ENCODE data around the gene GFRA1.

The GFRA1 gene

DNA sequence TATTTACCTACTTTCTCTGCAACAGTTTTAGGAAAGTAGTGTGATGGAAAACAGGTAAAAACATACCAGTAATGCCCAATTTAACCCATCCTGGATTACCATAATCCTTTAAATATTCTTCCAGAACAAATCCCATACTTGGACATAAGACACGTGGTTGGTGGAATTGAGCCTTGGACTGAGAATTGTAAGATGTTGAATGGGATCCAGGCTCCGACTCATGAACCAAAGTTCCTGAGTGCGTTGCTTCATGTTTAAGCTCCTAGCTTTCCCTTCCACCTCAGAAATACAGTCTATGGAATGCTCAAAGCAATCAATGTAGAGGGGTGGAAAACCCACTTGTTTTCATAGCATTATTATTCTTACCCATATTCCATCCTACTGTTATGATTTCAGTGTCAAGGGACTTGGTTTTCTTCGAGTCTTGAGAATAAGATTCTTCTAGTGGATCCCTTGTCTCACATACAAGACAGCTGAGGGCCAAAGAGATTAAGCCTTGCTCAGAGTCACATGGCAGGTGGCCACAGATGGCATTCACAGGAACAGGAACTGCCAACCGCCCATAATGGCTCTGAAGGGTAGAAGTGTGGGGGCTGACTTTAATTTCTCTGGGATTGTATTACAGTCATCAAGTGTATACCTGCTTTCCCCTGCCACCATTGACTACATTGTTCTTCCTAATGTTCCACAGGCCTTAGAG, 171.2 kb downstream of the GFRA1 start:
- DNase-seq (ENCODE audit: low read depth in 2 of 2): no peak

DNA sequence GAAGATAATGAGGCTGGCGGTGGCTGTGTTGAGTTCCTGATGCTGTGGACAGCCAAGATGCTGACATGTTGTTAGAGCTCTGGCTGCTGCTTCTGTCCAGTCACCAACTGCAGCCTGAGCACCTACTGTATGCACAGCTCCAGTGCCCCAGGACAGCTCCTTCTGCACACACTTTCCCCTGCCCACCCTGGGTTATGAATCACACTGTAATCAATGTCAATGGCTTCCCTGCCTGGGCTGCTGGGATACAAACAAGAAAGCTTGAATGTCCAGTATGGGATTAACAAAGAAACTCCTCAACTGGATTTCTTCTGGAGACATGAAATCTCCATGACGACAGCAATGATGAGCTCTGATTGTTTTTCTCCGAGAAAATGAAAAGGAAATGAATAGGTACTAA, 172.0 kb downstream of the GFRA1 start:
- no peak for DNase-seq (ENCODE audit: low read depth in 2 of 2)

GRCh38 chr10:116099023-116099420, 174.0 kb downstream of the GFRA1 start:
- DNase-seq (ENCODE audit: low read depth in 2 of 2): no peak

DNA sequence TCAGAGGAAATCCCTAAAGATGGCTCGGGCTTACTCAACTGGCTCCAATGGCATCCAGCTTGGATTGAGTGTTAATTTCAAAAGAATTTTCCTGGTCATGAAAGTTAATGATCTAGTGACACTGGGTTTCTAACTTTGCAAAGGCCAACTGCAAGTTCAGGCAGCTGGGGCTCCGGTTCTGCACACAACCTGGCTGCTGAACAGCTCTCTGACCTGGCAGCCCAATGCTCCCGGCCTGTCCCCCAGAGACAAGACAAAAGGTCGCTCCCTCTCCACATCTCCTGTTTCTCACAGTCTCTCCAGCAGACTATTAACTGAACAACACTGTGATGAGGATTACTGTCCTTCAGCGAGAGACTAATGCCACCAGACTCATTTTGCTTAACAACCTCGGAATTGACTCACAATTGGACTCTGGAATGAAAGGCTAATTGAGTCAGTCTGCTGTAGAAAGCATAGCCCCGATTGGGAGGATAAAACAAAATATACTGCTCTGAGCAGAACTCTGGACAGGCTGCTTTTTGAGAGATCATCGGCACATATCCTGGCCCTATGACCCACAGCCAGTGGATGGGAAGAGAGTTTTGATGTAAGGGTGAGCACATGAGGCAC, 174.5 kb downstream of the GFRA1 start:
- DNase-seq (ENCODE audit: low read depth in 2 of 2): no peak

DNA sequence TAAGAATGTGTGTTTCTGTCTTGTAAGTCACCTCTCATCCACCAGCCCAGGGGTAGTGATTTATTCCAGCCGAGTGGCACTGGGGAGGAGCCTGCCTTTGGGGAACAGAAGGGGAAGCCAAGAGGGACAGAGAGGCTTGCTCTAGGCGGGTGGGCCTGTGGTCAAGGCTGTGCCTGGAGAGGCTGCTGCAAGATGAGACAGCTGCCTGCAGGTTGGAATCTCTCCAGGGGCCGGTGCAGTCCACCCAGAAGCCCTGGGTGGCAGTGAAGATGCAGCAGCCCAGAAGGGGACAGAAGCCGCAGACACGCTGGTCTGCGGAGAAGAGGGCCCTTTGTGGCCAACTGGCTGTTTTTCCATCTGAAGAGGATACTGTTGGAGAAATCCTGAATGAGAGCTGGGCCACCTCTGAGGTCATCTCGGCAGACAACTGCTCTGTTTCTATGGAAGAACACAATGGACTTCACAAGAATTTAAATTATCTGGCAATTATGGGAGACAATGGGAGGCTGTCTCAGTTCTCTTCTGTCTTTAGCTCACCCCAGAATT, 175.7 kb downstream of the GFRA1 start:
- DNase-seq (ENCODE audit: low read depth in 2 of 2): no peak

GRCh38 chr10:116096526-116096925, 176.5 kb downstream of the GFRA1 start:
- DNase-seq (ENCODE audit: low read depth in 2 of 2): no peak

DNA sequence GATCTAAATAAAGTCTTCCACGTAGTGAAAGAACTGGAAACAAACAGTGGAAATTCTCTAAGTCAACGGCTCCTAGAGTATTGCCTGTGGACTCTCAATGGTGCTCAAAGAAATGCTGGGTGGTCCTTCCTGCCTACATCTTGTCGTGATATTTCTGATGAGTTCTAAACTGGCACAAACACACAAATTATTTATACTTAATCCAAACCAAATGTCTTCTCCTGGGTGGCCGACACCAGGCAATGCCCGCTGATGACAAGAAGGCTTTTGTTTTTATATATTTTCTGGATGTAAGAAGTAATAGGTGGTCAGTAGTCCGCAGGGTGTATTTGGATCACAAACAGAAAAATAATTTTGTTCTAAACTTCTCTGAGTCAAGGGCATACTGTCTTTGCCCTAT, 178.7 kb downstream of the GFRA1 start:
- no peak for DNase-seq (ENCODE audit: low read depth in 2 of 2)

GRCh38 chr10:116093031-116093430, 180.0 kb downstream of the GFRA1 start:
- DNase-seq (ENCODE audit: low read depth in 2 of 2): no peak

DNA sequence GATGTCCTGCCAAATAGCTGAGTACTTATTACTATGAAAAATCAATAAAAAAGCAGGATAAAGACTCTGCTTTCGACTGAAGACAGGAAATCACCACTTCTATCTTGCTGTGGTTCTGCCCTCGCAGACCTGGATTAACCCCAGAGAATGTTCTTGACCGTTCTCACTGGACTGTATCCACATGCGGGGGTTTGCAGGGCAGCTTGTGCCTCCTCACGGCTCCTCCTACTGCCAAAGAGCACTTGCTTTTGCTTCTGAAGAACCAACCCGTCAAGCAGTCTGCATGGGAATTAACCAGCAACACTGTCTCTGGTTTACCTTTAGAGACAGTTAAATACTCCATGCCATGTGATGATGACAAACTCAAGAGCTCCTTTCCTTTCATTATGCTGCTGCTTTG, 184.0 kb downstream of the GFRA1 start:
- no peak for DNase-seq (ENCODE audit: low read depth in 2 of 2)

DNA sequence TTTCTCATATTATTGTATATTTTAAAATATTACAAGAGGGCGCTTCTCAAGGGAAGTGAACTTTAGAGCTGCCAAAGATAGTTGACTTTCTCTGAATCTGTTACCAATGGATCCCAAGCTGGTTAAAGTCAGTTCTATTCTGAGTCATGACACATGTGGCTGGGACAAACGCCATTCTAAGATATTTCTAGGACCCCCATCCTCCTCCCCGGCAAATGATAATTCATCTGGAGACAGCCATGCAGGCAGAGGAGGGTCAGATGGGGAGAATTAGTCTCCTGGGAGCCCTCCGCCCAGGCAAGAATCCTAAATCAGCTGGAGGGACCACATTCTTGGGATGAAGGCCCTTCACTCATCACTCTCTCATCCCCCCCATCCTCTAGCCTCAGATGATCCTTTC, 187.7 kb downstream of the GFRA1 start:
- DNase-seq (ENCODE audit: low read depth in 2 of 2): no peak

DNA sequence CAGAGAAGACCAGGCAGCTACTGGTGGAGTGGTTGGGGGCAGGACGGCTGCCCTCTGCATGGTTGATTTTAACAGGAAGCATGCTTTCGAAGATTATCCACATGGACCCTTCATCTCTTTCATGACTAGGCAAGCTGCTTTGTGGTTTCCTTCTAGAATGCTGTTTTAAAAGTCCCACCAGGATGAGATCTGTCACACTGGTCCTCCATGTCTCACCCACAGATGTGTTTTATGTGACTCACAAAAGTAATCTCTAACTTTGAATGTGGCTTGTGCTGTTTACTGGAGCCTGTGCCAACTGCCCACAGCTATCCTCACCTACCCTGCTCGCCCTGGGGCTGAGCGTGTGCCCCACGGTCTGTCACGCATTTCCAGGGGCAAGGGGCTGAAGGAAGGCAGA, 188.8 kb downstream of the GFRA1 start:
- DNase-seq (ENCODE audit: low read depth in 2 of 2): no peak

- no peak for DNase-seq (ENCODE audit: low read depth in 2 of 2)
These were observed 189.7 kb downstream of the GFRA1 start for GRCh38 chr10:116083226-116083762.

DNA sequence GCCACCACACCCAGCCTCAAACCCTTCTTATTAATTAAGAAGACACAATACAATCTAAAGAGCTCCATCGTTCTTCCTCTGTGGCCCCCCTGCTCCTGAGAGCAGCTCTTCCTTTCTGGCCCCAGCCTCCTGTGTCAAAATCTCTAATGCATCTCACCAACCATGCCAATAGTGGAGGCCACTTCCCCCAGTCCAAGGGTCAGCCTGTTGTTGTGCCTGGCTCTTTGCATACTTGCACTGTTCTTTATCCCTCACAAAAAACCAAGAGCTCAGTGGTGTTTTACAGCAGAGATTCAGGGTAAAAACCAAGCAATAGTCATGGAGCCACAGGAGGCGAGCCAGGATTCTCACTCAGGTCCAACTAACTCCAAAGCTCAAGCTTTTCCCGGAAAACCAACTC, 190.2 kb downstream of the GFRA1 start:
- no peak for DNase-seq (ENCODE audit: low read depth in 2 of 2)

DNA sequence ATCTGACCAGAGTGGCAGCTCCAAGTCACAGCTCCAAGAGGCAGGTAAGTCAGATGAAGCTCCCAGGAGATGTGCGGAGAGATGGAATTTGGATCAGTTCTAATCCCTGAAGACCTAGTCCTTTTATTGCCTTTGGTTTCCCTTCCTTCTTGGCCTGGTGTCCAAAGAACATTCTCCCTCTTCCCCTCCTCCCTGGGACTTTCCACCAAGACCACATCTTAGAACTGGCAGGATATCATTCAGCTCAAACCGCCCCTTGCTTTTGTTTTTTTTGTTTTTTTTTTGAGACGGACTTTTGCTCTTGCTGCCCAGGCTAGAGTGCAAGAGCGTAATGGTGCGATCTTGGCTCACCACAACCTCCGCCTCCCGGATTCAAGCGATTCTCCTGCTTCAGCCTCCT, 190.8 kb downstream of the GFRA1 start:
- no peak for DNase-seq (ENCODE audit: low read depth in 2 of 2)

GRCh38 chr10:116080553-116080952, 192.5 kb downstream of the GFRA1 start:
- no peak for DNase-seq (ENCODE audit: low read depth in 2 of 2)

DNA sequence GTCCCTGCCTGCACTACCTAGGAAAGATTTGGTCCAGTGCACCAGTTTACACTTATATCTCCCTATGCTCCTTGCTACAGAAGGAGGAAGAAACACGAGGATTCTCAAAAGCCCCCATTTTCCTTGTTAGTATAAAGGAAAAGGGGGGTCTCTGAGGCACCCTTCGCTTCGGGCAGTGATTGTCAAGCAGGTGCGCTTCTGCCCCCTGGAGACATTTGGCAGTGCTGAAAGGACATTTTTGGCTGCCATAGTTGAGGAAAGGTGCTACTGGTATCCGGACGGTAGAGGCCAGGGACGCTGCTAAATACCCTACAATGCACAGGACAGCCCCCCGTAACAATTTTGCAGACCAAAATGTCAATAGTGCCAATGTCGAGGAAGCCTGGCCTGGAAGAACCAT, 193.7 kb downstream of the GFRA1 start:
- no peak for DNase-seq (ENCODE audit: low read depth in 2 of 2)

DNA sequence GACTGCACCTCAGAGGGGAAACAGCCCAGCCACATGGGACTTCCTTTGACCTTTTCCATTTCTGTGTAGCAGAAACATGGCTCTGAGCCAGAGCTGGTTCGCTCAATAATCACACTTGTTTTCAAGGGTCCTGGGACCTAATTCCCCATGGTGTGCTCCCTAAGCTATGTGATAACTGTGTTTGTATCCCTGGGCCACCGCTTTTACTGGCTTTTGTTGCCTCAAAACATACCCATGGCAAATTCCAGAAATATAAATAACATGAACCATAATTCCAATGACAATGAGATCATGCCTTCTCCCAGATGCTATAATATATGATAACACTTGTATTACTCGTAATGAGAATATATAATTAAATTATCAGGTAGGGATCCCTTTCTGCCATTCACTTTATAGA, 196.4 kb downstream of the GFRA1 start:
- DNase-seq (ENCODE audit: low read depth in 2 of 2): no peak

- no peak for DNase-seq (ENCODE audit: low read depth in 2 of 2)
These were observed 199.5 kb downstream of the GFRA1 start for GRCh38 chr10:116073510-116073909.

DNA sequence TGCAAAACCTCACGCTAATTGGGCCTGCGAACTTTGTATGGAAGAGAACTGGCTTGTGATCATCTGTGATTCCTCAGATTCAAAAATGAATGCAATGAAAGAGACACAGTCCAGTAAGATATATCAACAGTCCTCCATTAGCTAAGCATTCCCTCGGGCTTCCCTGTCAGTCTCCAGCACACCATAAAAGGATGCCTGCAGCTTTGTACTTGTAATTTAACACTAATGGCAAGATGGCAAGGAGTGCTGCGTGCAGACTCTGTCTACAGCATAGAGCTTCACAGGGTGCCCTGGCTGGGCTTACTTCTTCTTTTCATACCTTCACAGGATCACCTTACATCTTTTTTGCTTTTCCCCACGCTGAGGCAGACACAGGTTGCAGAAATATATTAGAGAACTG, 200.0 kb downstream of the GFRA1 start:
- no peak for DNase-seq (ENCODE audit: low read depth in 2 of 2)

DNA sequence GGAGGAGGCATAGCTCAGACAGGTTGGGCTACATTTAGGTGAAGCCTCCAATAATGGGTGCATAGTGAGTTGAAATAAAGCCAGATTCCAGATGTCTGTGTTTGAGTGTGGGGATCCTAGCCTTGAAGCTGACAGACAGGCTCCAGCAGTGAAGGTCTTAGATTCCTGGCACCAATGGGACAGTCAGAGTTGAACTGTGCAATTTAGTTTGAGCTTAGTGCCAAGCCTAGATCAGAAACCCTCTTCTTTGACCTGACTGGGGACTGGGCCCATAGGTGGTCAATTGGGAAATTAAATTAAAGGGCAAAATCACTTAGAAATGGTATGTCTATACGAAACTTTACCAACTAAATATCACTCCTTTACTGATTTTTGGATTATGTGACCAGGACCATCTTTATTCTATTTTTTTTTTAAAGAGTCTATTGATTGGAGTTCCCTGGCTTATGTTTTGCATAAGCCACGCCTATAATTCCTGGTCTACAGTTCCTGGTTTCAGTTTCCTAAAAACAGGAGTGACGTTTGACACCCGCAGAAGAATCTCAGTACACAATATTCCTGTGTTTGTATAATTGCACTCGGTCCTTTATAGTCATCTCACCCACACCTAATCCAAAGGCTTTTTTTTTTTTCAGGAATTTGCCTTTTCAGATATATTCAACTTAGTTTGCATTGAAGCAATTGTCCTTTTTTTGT, 201.4 kb downstream of the GFRA1 start:
- no peak for DNase-seq (ENCODE audit: low read depth in 2 of 2)

DNA sequence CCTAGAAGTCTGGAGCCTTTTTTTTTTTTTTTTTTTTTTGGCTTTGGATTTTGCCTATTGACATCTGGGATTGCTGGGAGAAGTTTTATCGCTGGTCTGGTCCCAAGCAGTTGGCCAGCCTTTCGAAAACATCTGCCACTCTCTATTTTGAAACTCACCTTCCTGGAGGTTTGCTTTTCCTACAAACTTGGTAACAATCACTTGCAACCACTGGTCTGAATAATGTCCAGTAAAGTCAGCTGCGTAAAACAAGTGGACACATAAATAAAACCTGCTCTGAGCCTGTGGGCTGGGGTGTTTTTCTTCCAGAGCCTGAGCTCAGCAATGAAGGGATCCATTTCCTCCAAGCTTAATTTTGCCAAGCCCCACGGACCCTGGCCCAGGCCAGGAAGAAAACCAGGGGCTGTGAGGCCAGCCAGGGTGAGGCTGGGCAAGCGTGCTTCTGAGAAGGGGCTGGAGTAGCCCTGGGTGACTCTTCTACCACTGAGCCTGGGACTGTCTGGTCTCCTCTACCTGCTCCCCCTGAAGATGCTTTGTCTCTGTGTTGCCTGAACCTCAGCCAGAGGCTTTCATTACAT, 202.2 kb downstream of the GFRA1 start:
- no peak for DNase-seq (ENCODE audit: low read depth in 2 of 2)

GRCh38 chr10:116069856-116070255, 203.2 kb downstream of the GFRA1 start:
- no peak for DNase-seq (ENCODE audit: low read depth in 2 of 2)

Measured in stimulated activated CD8-positive, alpha-beta memory T cell treated with anti-CD3 and anti-CD28 coated beads, Interleukin-7, amount 100 ng/mL, for 4 hours (primary cell).